GM21360 (cell line): ENCODE results near the gene ZNF341.

ENCODE experiments used
- ATAC-seq: cut with Tn5 transposase; IDR thresholded peaks from one replicate; pipeline ENCODE4 v1.9.1; 2021; ENCODE audit warnings: mild to moderate bottlenecking, moderate library complexity; ENCODE audit not compliant: unreplicated experiment

Gene ZNF341

GRCh38 chr20:33821270-33821836 lies 89.6 kb downstream of the ZNF341 start:
- ATAC-seq, result no peak

- ATAC-seq, result no peak
Observed at GRCh38 chr20:33822423-33822822, 90.6 kb downstream of the ZNF341 start.

GRCh38 chr20:33822991-33823390 lies 91.2 kb downstream of the ZNF341 start:
- no peak for ATAC-seq

DNA sequence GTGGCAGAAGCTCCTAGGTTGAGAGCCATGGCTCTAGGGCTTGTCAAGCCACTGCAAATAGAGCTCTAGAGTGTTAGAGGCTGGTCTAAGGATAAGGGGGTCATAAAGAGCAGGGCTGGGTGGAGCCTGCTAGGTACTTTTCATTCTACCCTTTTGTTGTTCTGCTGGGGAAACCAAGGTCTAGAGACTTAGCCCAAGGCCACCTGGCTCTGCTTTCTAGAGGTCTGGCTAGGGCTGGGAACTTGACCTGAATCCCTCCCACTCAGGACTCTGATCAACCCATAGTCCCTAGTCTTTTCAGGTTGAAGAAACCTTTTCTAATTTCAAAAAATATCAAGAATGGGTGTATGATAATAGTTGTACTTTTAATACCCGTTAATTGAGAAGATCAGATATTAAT lies 93.1 kb downstream of the ZNF341 start:
- ATAC-seq, result no peak

DNA sequence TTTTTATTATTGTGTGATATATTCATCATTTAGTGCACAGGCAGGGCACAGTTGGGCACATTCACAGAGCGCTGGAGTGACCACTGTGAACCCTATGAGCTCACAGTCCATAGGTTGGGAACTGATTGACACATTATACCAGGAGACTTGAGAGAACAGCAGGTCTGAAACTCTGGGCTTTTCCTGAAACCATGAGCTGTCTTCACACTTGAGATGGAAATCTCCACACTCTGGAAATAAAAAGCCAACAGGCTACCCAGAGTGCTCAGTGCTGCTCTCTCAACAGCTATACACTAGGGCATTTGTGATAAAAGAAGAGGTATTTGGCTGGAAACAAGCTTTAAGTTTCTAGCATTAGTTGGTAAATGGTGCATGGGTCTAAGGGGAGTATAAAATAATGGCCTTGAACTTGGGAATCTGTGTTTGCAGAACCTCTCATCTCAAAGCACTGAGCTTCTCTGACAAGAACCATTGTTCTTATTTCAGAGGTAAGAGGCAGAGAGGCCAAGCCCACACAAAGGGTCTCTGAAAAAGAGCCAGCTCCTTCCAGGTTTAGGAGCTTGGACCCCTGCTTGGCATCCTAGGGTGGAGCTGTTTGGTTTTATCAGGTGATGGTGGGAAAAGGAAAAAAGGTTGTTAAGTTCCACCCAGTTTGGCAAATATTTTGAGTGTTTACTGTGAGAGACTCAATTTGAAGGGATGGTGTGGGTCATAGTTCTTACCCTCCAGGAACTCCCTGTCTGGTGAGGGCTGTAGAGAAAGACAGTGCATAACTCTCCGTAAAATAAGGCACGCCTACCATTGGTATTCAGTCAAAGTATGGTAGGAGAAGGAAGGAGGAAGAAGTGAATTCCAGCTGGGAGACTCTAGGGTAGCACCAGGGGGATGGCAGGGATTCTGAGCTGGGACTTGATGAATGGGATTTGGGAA lies 93.8 kb downstream of the ZNF341 start:
- no peak for ATAC-seq

DNA sequence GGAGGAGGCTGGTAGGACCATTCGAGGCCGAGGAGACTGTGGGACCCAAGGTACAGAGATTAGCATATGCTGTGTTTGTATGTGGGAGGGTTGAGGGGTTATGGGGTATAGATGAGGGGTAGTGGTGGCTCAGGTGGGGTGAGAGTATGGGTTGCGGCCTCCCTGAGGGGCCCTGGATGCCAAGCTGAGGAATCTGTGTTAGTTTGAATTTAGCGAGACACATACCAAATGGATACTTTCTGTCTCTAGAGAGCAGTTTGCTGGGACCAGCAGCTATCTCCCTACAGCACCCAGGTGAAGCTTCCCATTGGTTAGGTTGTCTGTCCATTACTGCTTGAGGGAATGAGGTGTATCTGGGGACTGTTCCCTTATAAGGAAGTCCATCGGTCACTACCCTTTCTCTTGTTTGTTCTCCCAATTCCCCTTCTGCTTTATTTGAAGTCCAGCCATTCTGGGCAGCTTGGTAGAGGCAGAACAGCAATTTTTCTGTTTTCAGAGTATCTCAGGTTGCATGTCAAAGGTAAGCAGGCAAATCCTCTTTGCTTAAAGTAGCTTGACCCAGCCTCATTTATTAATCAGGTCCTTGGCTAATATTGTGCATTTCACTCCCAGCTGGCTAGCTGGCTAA lies 94.6 kb downstream of the ZNF341 start:
- ATAC-seq, result no peak

DNA sequence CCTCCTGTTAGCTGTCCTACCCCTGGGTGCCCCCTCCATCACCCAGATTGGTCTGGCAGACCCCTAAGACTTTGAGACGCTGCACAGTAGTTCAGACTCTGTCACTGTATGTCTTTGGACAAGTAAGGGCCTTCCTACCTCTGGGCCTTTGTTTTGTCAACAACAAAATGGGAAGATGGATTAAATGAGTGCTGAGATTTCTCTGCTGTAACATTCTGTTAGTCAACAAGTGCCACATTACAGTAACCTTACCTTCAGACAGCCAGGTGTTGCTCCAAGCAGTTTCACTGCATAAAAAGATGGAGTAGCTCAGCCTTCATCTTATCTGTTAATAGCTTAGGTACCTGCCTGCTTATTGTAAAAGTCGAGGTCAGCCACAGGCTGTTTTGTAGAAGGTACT lies 95.3 kb downstream of the ZNF341 start:
- ATAC-seq, result no peak

- ATAC-seq, result no peak
Observed at GRCh38 chr20:33827634-33828325, 96.0 kb downstream of the ZNF341 start.

GRCh38 chr20:33828326-33828844 lies 96.6 kb downstream of the ZNF341 start:
- no peak for ATAC-seq

DNA sequence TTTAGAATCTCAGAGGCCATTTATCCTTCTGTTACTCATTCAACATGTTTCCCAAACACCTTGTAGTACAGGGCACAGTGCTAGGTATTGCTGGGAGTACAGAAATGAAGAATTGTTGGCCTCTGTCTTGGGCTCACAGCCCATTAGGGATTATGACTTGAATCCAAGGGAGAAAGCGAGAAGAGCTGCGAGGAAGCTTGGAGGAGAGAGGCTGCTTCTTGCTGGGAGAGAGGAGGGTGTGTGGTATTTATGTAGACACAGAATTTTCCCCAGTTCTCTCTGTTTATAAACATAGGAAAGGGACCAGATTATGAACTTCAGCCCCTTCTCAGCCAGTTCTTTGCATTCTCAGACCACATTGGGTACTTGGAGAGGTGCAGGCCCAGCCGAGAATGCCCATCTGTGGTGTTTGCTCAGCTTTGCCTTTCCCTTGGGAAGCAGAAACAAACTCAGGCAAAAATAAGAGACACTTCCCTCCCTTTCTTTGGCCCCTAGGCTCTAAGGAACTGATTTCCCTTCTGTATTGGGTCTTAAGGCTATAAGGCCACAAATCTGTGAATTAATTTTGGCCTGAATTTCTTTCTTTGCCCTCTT lies 97.3 kb downstream of the ZNF341 start:
- ATAC-seq, result no peak

- no peak for ATAC-seq
Observed at GRCh38 chr20:33829636-33830035, 97.8 kb downstream of the ZNF341 start.

DNA sequence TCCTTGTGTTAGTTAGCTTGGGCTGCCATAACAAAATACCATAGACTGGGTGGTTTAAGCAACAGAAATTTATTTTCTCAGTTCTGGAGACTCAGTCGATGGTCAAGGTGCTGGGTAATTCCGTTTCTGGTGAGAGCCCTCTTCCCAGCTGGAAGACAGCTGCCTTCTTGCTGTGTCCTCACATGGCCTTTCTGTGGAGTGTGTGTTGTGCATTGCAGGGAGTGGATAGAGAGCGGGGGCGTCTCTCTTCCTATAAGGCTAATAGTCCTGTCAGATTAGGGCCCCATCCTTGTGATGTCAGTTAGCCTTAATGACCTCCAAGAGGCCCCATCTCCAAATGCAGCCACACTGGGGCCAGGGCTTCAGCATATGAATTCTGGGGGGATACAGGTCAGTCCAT lies 98.6 kb downstream of the ZNF341 start:
- ATAC-seq, result no peak

DNA sequence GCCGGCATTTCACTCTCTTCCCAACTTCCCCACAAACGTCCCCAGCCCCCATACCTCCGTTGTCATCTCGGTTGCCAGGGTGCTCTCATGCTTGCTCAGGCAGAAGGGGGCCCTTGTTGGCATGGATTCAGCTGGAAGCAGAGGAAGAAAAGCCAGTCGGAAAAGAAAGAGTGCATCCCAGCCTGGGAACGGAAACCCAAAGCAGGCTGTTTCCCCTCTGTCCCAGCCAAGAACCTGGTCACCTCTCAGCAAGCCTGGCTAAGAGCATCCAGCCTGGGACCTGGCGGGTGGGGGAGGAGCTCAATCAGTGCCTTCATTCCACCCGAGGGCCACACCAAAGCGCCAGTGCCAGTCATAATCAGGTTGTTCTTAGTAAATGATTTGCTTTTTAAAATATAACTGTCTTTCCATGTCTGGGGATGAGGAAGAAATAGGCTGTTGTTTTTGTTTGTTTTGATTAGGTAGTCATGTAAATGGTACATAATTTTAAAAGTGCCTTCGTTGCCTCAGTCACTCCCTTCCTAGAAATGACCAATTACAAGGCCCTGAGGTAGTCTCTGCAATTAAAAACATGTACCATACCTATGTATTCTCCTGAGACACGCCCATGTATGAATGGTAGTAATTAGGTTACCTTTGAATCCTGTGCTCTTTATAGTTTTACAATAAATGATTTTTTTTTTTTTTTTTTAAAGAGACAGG lies 100.5 kb downstream of the ZNF341 start:
- no peak for ATAC-seq

- no peak for ATAC-seq
Observed at GRCh38 chr20:33833333-33833732, 101.5 kb downstream of the ZNF341 start.

DNA sequence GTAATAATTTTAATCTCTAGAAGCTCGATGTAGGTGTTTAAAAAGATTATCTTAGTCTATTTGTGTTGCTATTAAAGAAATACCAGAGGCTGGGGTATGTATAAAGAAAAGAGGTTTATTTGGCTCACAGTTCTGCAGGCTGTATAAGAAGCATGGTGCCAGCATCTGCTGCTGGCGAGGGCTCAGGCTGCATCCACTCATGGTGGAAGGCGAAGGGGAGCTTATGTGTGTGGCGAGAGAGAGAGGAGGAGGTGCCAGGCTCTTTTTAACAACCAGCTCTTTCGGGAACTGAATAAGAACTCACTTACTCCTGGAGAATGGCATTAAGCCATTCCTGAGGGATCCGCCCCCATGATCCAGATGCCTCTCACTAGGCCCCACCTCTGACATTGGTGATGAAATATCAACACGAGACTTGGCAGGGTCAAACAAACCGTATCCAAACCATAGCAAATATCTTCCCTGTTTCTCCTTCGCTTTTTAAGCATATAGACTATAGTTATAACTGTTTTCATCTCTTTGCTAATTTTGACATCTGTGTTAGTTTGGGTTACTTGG lies 103.9 kb downstream of the ZNF341 start:
- no peak for ATAC-seq

DNA sequence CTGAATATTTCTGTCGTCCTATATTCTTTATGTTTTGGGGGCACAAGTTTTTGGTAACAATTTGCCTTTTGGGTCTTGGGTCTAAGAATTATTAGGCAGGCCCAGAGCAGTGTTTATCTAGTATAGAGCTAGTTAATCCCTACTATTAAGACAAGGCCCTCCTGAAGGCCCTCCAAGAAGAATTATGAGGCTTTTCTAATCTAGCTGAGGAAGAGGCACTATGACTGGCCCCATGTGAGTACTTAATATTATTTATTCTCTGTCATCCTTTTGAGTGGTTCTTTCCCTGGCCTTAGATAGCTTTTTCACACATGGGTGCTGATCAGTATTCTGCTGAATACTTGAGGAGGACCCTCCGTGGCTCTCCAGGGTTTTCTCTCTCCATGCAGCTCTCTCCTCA lies 104.5 kb downstream of the ZNF341 start:
- no peak for ATAC-seq

- no peak for ATAC-seq
Observed at GRCh38 chr20:33837096-33837830, 105.5 kb downstream of the ZNF341 start.

DNA sequence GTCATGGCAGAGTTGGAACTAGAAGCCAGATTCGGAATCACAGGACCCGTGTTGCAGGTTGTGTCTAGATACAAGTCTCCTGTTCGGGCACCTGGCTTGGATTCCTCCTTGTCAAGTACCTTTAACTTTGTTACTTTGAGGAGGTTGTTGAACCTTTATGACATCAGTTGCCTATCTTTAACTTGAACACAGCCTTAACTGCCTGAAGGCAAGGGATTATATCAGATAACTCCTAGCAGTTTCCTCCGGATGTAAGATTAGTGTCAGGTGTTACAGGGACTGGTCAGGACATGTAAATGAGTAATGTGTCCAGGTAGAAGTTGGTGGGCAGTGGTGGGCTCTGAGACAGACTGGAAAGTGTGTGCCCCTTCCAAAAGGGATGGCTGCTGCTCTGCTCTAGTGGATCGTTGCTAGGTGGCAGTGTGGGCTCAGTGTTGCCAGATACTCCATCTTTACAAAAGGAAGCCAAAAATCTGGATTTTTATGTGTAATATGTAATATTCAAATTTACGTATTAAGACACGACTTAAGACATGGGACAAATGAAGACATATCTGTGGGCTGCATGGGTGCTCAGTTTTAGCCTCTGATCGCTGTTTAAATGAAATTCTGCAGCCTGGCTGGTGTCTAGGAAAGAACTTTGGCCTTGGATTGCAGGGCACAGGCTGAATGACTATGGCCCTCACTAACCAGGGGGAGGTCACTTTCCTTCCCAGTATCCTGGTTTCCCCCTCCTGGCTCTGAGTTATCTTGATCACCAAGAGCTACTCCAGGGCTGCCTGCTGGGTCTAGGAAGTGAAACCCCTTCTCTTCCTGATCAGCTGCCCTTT lies 106.5 kb downstream of the ZNF341 start:
- no peak for ATAC-seq
